Brain microvascular endothelial cell (primary cell): ENCODE measurements around the gene FAM78B.

Experiments used
- DNase-seq: peaks from one replicate; pipeline ENCODE4 v3.0.0-alpha.2; 2020
- H3K27ac ChIP-seq: fragments of 250-450 bp; sonication (Bioruptor Pico); 2 replicates; pipeline ENCODE4 v1.5.1; 2020; ENCODE audit warnings: mild to moderate bottlenecking, moderate library complexity
- H3K27me3 ChIP-seq: fragments of 250-450 bp; sonication (Bioruptor Pico); replicated peaks from 2 replicates; pipeline ENCODE4 v1.5.1; 2020; ENCODE audit warnings: mild to moderate bottlenecking
- H3K36me3 ChIP-seq: fragments of 250-450 bp; sonication (Bioruptor Pico); replicated peaks from 2 replicates; pipeline ENCODE4 v1.5.1; 2020; ENCODE audit warnings: mild to moderate bottlenecking
- H3K4me3 ChIP-seq: 2 replicates; pipeline ENCODE4 v1.5.1; 2011; ENCODE audit warnings: low read depth, mild to moderate bottlenecking, control low read depth, low read length, moderate library complexity
- CTCF ChIP-seq: IDR thresholded peaks from 2 replicates; pipeline ENCODE4 v1.5.1; 2011; ENCODE audit warnings: low read depth, mild to moderate bottlenecking, moderate library complexity, low read length, control low read depth, inconsistent platforms; ENCODE audit errors: missing control alignments
- in situ Hi-C: cut with HindIII; loops from 2 replicates; pipeline ENCODE4 v1.10.0; 2017; ENCODE audit warnings: low sequenced_read_pairs, low pct_ligation_motif_present

Gene FAM78B

GRCh38 chr1:166170075-166170474, 3.3 kb upstream of the FAM78B start:
- DNase-seq = no peak
- no peak overlapping the region for H3K27ac ChIP-seq
- H3K36me3 ChIP-seq = no peaks in the 10 kb centered on the region
- no peak for TF ChIP-seq CTCF
- peaks cover 19% of the 10 kb centered on the region for H3K27me3 ChIP-seq
- H3K4me3 ChIP-seq = no peak overlapping the region
- in situ Hi-C loops = no loop called here

DNA sequence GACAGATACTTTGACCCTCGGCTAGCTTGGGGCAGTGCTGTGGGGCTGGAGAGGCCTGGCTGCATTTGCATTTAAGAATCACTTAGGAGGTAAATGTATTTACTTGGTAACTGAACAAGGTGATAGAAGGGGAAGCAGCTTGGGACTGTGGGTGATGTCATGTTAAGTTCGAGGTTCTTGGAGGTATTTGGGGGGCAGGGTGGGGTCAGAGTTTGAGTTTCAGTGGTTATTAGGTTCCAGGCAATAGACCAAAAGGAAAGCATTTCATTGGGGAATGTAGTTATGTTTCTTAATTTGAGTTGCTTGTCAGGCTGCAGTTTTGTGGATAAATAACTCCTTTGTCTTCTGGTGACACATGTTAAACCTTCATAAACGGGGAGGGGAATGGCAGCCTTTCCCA, 2.4 kb upstream of the FAM78B start:
- no peak overlapping the region for H3K4me3 ChIP-seq
- in situ Hi-C loops = no loop called here
- H3K36me3 ChIP-seq = no peaks in the 10 kb centered on the region
- no peak for DNase-seq
- H3K27me3 ChIP-seq = peaks cover 27% of the 10 kb centered on the region
- no peak for TF ChIP-seq CTCF
- H3K27ac ChIP-seq = no peak overlapping the region

- in situ Hi-C loops = no loop called here
- Histone ChIP-seq H3K27ac (no peak overlapping the region), H3K27me3 (peaks cover 31% of the 10 kb centered on the region), H3K4me3 (peak overlapping the region; percentile 57), H3K36me3 (no peaks in the 10 kb centered on the region)
- no peak for DNase-seq
- no peak for TF ChIP-seq CTCF
These were observed 748 bp upstream of the FAM78B start for GRCh38 chr1:166167572-166167925.

DNA sequence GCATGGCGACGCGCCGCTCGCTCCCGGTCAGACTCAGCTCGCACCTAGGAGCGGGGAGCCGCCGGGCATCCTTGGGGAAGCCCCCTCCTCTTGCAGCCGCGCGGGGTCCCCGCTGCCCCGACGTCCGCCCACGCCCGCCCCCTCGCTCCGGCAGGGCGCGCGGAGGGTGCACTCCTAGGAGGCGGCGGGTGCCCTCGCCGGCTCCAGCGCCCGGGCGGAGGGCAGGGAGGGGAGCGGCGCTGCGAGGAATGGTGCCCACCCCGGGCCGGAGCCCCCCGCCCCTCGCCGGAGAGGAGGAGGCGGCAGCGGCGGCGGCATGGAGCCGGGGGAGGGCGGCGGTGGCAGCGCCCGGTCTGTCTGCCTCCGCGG, 488 bp downstream of the FAM78B start:
- no peak for TF ChIP-seq CTCF
- H3K27me3 ChIP-seq = peaks cover 31% of the 10 kb centered on the region
- H3K36me3 ChIP-seq = no peaks in the 10 kb centered on the region
- H3K27ac ChIP-seq = no peak overlapping the region
- H3K4me3 ChIP-seq = peak overlapping the region; percentile 57
- in situ Hi-C loops = no loop called here
- no peak for DNase-seq

DNA sequence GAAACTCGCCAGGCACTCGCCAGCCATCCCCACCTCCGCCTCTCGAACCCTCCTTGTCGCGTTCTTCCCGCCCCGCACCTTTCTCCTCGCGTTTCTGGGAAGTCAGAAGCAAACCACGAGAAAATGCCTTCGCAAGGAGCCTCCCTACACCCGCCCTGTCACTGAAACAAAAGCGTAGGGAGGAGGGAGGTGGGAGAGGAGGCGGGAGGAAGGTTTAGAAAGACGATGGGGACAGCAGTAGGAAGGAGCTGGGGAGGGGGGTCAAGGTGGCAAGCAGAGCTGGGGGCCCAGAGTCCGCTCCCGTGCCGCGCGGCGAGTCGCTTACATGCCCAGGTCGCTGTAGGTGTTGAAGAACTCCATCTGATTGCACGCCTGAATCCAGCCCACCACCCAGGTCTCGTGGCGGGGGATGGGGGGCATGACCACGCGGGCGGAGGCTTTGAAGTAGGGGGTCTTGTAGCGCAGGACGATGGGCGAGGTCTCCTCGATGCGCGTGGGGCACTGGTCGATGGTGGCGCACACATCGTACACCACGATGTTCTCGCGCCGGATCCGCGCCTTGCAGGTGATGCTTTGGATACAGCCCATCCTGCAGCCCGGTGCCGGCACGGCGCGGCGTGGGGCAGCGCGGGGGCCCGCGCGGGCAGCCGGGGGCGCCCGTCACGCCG, 1.0 kb downstream of the FAM78B start:
- peaks cover 31% of the 10 kb centered on the region for H3K27me3 ChIP-seq
- TF ChIP-seq CTCF = no peak
- in situ Hi-C loops = no loop called here

GRCh38 chr1:166164995-166165660, 1.7 kb downstream of the FAM78B start:
- peak overlapping the region; percentile 35 for H3K4me3 ChIP-seq
- TF ChIP-seq CTCF = peak; percentile 77
- no peaks in the 10 kb centered on the region for H3K36me3 ChIP-seq
- no peak overlapping the region for H3K27ac ChIP-seq
- DNase-seq = peak; percentile 22
- peaks cover 31% of the 10 kb centered on the region for H3K27me3 ChIP-seq
- in situ Hi-C loops = no loop called here

More for the DNA sequence above, 1.0 kb downstream of the FAM78B start:
- Histone ChIP-seq H3K36me3 (no peaks in the 10 kb centered on the region), H3K4me3 (peak overlapping the region; percentile 57), H3K27ac (no peak overlapping the region)
- no peak for DNase-seq
